Activated CD8-positive, alpha-beta T cell treated with anti-CD3 and anti-CD28 coated beads, Interleukin-2, amount 10 ng/mL, durations not matched to agents 7 days and 5 days (primary cell): ENCODE measurements around the gene TALDO1. TPM values are rescaled to one million over a fixed set of nuclear protein-coding genes. Genes with fewer than 3 reads are reported as not detected.

Experiments
- ATAC-seq: fragments of 150-1000 bp; cut with Tn5 transposase; one replicate; pipeline ENCODE4 v1.10.0; 2021; ENCODE audit warnings: moderate library complexity
- CTCF ChIA-PET: fragments of 350-600 bp; sonication (Branson Sonifier 250); formaldehyde crosslinking; loops from one replicate; lab custom pipeline; 2021; ENCODE audit warnings: antibody characterized with exemption; lab: Charles Lee
- POLR2A ChIA-PET: fragments of 350-600 bp; sonication (Branson Sonifier 250); formaldehyde crosslinking; loops from one replicate; lab custom pipeline; 2021; ENCODE audit warnings: antibody characterized with exemption; lab: Charles Lee
- DNase-seq: peaks from one replicate; pipeline ENCODE4 v3.0.0-alpha.2; 2020
- H3K27ac Mint-ChIP-seq: one replicate; pipeline ENCODE4 v1.8.0; 2021; ENCODE audit warnings: mild to moderate bottlenecking, mixed read lengths
- H3K27me3 Mint-ChIP-seq: one replicate; pipeline ENCODE4 v1.8.0; 2021; ENCODE audit warnings: low read depth, mixed read lengths
- H3K36me3 Mint-ChIP-seq: one replicate; pipeline ENCODE4 v1.8.0; 2021; ENCODE audit warnings: low read depth, mixed read lengths
- H3K4me1 Mint-ChIP-seq: one replicate; pipeline ENCODE4 v1.8.0; 2021; ENCODE audit warnings: low read depth, mixed read lengths
- H3K4me3 Mint-ChIP-seq: one replicate; pipeline ENCODE4 v1.8.0; 2021; ENCODE audit warnings: mild to moderate bottlenecking, mixed read lengths
- H3K9me3 Mint-ChIP-seq: one replicate; pipeline ENCODE4 v1.8.0; 2022; ENCODE audit warnings: mixed read lengths; ENCODE audit not compliant: insufficient read depth
- total RNA-seq, 2 experiments: library from RNA; stranded (reverse); gene quantifications; one replicate each; pipeline ENCODE4 v1.2.3, GENCODE V29; 2021

TALDO1 gene
- total RNA-seq, 2 experiments from 2014 or later, result 278 to 289 TPM

DNA sequence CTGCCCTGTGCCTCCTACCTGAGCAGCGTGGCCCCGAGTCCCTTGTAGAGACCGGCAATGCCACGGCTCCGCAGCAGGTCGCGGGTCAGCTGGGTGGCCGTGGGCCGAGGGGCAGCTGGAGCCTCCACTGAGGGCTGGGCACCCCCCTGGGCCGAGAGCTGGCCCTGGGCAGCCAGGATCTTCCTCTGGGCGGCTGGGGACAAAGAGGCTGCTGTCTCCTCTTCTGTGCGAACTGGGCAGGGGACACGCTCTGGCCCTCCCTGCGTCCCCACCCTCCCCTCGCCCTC lies 45.2 kb downstream of the TALDO1 start:
- H3K36me3 Mint-ChIP-seq, result peaks cover 18% of the 10 kb centered on the region
- POLR2A ChIA-PET, result no interaction called here
- DNase-seq, result no peak
- CTCF ChIA-PET, result no interaction called here
- no peaks in the 10 kb centered on the region for H3K9me3 Mint-ChIP-seq
- H3K27me3 Mint-ChIP-seq, result no peaks in the 10 kb centered on the region
- H3K4me3 Mint-ChIP-seq, result no peak overlapping the region
- no peak overlapping the region for H3K27ac Mint-ChIP-seq
- H3K4me1 Mint-ChIP-seq, result peaks cover 34% of the 10 kb centered on the region
- ATAC-seq, result no peak

DNA sequence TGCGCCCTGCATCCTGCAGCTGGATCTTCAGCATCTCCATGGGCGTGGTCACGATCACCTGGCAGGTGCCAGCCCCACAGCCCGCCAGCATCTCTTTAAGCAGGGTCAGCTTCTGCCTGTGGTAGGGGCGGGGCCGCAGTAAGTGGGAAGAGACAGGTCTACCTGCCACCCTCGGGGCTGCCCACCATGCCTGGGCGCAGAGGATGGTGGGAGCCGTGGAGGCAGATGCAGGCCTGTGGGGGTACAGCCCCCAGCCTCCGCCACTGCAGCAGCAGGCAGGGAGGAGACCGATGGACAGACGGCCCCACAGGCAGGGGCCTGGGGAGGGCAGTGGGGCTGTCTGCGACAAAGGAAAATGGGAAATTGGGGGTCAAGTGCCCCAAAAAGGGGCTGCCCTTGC lies 45.6 kb downstream of the TALDO1 start:
- Mint-ChIP-seq H3K9me3 (no peaks in the 10 kb centered on the region), H3K36me3 (peaks cover 18% of the 10 kb centered on the region), H3K27me3 (no peaks in the 10 kb centered on the region), H3K4me1 (peaks cover 33% of the 10 kb centered on the region), H3K27ac (no peak overlapping the region), H3K4me3 (no peak overlapping the region)
- DNase-seq (no peak), ATAC-seq (no peak)
- ChIA-PET CTCF (no interaction called here), POLR2A (no interaction called here)

DNA sequence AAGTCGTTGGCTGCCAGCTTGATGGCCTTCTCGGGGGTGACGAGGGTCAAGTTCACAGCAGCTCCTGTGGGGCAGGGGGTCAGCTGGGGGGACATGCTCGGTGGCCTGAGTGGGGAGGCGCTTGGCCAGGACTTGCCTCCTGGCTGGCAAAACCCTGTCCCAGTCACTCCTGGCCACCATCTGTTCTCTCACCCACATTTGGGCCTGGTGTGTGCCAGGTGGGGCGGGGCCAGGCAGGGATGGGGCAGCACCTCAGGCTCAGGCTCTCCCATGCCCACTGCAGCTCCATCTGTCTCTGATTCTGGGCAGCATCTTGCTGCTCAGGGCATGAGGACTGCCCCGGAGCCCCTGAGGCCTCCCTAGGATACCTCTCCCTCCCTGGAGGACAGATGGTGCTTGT lies 46.3 kb downstream of the TALDO1 start:
- H3K4me3 Mint-ChIP-seq, result peak overlapping the region; percentile 3
- no peak for ATAC-seq
- DNase-seq, result no peak
- no peaks in the 10 kb centered on the region for H3K27me3 Mint-ChIP-seq
- H3K4me1 Mint-ChIP-seq, result peaks cover 32% of the 10 kb centered on the region
- POLR2A ChIA-PET, result interaction anchor here (0.6 to 1.4 kb wide), 2 partner anchors 16 to 43 kb away, joined by 3 to 4 read pairs; partner anchors contain the start of gene RPLP2
- CTCF ChIA-PET, result no interaction called here
- H3K36me3 Mint-ChIP-seq, result peaks cover 18% of the 10 kb centered on the region
- no peak overlapping the region for H3K27ac Mint-ChIP-seq
- H3K9me3 Mint-ChIP-seq, result no peaks in the 10 kb centered on the region

DNA sequence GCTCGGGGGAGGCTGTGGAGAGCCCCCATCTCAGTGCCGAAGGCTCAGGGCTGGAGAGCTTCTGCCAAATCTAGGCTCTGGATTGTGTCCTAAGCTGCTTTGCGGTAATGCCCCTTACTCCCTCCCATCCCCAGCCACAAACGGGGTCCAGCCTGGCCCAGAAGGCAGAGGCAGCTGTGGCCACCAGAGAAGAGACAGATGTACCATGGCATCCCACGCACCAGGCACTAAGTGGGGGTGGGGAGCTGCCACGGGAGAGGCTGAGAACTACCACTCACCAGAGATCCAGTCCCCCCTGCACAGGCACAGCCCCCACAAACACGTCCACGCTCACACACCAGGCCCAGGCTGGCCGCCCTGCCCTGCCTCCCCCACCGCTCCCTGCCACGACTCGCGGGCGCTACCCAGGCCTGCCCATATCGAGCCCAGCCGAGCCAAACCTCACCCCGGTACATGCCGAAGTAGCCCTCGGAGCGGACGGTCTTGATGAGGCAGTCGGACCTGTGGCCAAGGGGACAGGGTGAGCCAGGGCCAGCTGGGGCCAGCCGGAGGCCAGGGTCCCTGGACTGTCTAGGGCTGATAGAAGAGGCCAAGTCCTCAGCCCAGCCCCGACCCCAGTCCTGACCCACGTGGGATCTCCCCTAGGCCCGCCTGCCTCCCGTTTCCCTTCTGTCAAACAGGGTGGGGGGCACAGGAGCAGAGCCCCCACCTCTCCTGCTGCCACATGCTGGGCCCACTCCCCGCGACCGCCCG lies 46.9 kb downstream of the TALDO1 start:
- DNase-seq, result no peak
- Mint-ChIP-seq H3K4me3 (peak overlapping the region; percentile 58), H3K27ac (no peak overlapping the region), H3K36me3 (peaks cover 18% of the 10 kb centered on the region), H3K4me1 (peaks cover 32% of the 10 kb centered on the region), H3K27me3 (no peaks in the 10 kb centered on the region), H3K9me3 (no peaks in the 10 kb centered on the region)
- ATAC-seq, result no peak
- POLR2A ChIA-PET, result interaction anchor here (0.6 to 1.4 kb wide), 2 partner anchors 15 to 43 kb away, joined by 3 to 4 read pairs; partner anchors contain the start of gene RPLP2
- CTCF ChIA-PET, result no interaction called here

DNA sequence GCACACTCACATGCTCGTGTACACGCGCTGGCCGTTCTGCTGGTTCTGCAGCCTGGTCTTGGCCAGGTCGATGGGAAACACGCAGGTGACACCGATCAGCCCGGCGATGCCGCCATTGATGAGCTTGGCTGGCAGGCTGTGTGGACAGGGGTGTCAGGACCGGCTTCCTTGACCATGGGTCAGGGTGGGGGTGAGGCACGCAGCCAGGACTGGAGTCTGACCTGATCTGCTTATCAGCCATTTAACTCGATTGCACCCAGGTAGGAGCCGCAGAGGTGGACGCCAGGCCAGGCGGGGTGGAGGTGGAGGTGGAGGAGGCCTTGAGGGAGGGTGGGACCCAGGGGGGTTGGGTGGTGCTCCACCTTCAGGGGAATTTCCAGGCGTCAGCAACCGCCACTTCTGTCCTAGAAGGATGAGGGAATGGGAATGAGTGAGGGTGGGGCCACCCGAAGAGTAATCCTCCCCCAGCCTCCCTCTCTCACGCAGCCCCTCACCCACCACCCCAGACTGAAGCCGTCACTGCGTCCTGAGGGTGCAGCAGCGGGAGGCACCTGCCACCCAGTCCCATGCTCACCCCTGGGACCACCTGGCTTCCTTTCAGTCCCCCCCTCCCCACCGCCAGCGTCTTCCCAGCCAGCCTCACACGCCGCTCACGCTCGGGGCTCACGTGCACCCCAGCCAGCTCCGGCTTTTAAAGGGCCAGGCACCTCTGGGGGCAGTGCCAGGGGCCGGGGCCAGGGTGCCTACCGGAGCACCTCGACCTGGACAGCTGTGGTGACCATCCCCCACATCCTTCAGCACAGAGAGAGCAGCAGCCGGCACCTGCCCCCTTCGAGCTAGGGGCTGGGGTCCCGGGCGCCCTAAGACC lies 47.7 kb downstream of the TALDO1 start:
- H3K27ac Mint-ChIP-seq, result no peak overlapping the region
- no peak for DNase-seq
- H3K4me3 Mint-ChIP-seq, result peak overlapping the region; percentile 94
- ATAC-seq, result no peak
- no peaks in the 10 kb centered on the region for H3K27me3 Mint-ChIP-seq
- CTCF ChIA-PET, result no interaction called here
- POLR2A ChIA-PET, result interaction anchor here (0.8 to 1.4 kb wide), 4 partner anchors 14 to 35 kb away, joined by 3 to 4 read pairs (median 4); partner anchors contain the start of gene RPLP2
- H3K9me3 Mint-ChIP-seq, result no peaks in the 10 kb centered on the region
- H3K36me3 Mint-ChIP-seq, result peaks cover 22% of the 10 kb centered on the region
- H3K4me1 Mint-ChIP-seq, result peaks cover 27% of the 10 kb centered on the region

DNA sequence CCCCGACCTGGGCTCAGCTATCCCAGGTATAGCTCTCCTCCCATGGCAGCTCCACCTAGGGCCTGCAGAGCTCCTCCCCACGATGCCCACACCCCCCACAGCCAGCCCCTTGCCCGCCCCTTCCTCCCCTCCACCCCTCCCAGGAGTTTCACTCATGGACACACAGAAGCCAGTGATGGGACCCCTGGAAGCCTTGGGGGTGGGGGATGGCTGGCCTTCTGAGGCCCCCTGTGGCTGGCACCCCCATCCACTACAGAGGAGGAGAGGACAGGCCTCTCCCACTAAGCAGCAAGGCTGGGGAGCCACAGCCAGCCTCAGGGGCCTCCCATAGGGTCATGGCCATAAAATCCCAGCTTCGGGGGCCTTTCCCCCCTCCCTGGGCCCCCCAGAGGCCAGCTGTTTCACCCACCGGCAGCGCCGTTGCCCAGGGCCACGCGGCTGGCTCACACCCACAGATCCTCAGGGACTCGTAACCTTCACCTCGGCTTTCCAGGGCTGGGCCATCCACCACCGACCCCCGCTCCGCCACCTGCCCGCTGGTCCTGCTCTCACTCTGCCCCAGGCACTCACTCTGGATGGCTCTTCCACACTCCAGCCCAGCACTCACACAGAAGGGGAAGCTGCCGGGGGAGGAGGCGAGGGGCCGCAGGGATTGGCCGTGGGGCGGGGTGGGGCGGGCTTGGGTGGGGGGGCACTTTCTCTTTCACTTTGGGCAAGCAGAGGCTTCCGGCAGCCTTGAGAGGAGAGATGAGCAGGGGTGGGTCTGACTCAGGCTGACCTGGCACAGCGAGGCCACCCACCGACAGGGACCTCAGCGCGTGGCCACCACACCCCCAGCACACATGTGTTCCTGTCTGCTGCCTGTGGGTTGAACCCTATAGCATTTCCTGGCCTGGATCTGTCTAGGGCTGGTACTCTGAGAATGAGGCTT lies 48.6 kb downstream of the TALDO1 start:
- H3K4me3 Mint-ChIP-seq, result peak overlapping the region; percentile 94
- no peaks in the 10 kb centered on the region for H3K27me3 Mint-ChIP-seq
- H3K4me1 Mint-ChIP-seq, result peaks cover 26% of the 10 kb centered on the region
- peaks cover 23% of the 10 kb centered on the region for H3K36me3 Mint-ChIP-seq
- peak overlapping the region; percentile 93 for H3K27ac Mint-ChIP-seq
- no peaks in the 10 kb centered on the region for H3K9me3 Mint-ChIP-seq
- CTCF ChIA-PET, result interaction anchor here (1.5 kb wide), 1 partner anchor 13 kb away, joined by 5 read pairs; no protein-coding TSS in a partner anchor
- DNase-seq, result peak; percentile 89
- peak; percentile 50 for ATAC-seq
- POLR2A ChIA-PET, result interaction anchor here (0.8 to 1.3 kb wide), 5 partner anchors 14 to 48 kb away, joined by 3 to 5 read pairs (median 4); partner anchors contain the start of genes RPLP2 and TALDO1

DNA sequence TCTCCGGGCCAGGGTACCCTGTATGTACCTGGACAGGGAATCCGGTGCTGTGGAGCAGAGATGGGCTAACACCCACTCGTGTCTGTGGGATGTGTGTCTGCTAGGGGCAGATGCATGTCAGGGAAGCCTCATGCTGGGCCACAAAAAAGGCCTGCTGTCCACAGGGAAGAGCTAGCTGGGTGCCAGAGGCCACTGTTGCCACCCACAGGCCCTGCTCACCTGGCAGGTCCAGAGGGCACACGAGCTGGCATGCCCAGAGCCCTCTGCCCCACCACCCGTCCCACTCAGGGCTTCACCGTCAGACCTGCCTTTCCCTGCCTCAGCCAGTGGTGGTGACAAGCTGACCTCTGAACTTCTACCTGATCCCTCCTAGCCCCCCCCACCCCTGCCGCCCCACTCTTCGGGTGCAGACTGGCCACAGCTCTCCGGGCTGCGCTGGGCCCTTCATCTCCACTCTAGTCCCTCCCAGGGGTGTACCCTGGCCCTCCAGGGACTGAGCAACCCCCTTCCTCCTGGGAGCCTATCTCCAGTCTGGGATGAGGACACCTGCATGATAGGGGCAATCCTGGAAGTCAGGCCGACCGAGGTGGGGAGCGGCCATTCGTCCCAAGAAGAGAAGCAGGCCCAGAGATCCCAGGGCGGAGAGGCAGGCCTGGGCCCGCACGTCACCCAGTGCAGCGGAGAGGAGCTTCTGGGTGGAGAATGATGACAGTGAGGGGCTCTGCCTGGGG lies 49.5 kb downstream of the TALDO1 start:
- ChIA-PET POLR2A (interaction anchor here (1.1 to 1.6 kb wide), 5 partner anchors 13 to 49 kb away, joined by 4 to 6 read pairs (median 4); partner anchors contain the start of genes RPLP2 and TALDO1), CTCF (interaction anchor here (1.4 to 1.5 kb wide), 2 partner anchors 12 to 209 kb away, joined by 4 to 5 read pairs; no protein-coding TSS in a partner anchor)
- no peaks in the 10 kb centered on the region for H3K9me3 Mint-ChIP-seq
- ATAC-seq (no peak), DNase-seq (peak; percentile 30)
- H3K4me3 Mint-ChIP-seq, result peak overlapping the region; percentile 94
- peaks cover 22% of the 10 kb centered on the region for H3K36me3 Mint-ChIP-seq
- peak overlapping the region; percentile 93 for H3K27ac Mint-ChIP-seq
- H3K27me3 Mint-ChIP-seq, result no peaks in the 10 kb centered on the region
- H3K4me1 Mint-ChIP-seq, result peaks cover 23% of the 10 kb centered on the region

DNA sequence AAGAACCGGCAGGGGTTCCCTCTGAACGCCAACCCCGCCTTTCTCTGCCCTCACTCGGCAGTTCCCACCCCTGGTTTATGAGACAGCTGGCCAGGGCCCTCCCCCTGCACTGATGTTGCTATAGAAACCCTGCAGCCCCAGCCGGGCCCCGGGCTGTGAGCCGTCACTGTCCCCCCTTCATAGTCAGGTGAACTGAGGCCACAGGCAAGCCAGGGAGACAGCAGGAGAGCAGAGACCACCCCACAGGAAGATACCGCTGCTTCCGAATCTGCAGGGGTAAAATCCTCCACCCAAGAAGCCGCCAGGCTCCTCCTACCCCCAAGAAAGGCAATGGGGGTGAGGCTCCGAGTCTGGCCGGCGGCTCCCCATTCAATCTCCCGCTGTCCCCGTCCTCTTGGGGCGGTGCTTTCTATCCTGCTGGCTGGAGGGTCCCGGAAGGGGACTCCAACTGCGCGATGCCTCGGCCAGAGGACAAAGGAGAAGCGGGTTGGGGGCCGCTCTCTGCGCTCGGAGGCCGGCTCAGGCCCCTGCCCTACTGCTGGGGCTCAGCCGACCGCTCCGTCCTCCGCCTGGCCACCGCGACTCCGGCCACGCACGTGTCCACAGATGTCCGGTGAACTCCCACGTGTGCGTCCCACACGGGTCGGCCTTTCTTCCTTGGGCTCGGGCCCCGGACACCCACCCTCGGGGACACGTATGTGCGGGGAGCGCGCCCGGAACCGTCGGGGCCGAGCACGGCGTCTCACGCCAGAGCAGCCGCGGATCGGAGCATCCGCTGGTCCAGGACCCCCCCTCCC lies 50.2 kb downstream of the TALDO1 start:
- Mint-ChIP-seq H3K4me1 (peaks cover 23% of the 10 kb centered on the region), H3K27ac (peak overlapping the region; percentile 93), H3K4me3 (peak overlapping the region; percentile 94), H3K9me3 (no peaks in the 10 kb centered on the region), H3K27me3 (no peaks in the 10 kb centered on the region), H3K36me3 (peaks cover 20% of the 10 kb centered on the region)
- CTCF ChIA-PET, result interaction anchor here (1.4 to 1.5 kb wide), 2 partner anchors 11 to 209 kb away, joined by 4 to 5 read pairs; no protein-coding TSS in a partner anchor
- peak; percentile 54 for ATAC-seq
- DNase-seq, result peak; percentile 88
- POLR2A ChIA-PET, result interaction anchor here (1.1 to 1.6 kb wide), 4 partner anchors 12 to 50 kb away, joined by 4 to 6 read pairs (median 4); partner anchors contain the start of genes RPLP2 and TALDO1

DNA sequence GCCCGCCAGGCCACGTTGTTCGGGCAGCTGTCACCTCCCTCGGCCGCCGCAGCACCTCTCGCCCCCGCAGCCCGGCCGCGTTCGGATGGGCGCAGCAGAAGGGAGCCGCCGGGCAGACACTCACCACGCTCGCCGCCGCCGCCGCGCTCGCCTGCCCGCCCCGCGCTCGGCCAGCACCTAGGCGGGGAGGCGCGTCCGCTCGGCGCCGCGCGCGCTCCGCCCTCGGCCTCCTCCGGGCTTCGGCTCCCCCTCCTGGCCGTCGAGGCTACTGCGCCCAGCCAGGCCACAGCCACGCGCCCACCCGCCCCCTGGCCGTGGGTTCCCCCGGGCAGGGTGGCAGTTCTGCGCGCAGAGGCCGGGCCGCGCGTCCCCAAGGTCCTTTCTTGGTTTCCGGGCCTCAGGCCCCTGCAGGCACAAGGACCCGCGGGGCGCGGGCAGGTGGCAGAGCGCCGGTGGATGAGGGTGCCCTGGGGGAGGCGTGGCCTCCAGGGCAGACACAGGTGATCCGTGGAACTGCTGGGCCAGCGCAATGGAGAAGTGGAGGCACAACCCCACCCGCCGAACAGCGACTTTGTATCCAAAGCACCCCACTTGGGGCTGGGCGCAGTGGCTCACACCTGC lies 50.9 kb downstream of the TALDO1 start, which contains the start of gene SLC25A22:
SLC25A22 (minus strand) TSS at position 189 of the 621 bp plus-strand sequence. CDS start 3,275 bp downstream, outside the sequence.
- ChIA-PET POLR2A (interaction anchor here (1.6 kb wide), 1 partner anchor 11 kb away, joined by 6 read pairs; the partner anchor contains the start of gene RPLP2), CTCF (interaction anchor here (1.0 to 1.4 kb wide), 2 partner anchors 14 to 210 kb away, joined by 4 read pairs; no protein-coding TSS in a partner anchor)
- ATAC-seq (peak; percentile 57), DNase-seq (peak; percentile 87)
- Mint-ChIP-seq H3K27ac (peak within 1 kb of the TSS; percentile 93), H3K27me3 (no peaks in the 10 kb centered on the region), H3K4me3 (peak within 1 kb of the TSS; percentile 94), H3K9me3 (no peaks in the 10 kb centered on the region), H3K4me1 (peaks cover 26% of the 10 kb centered on the region), H3K36me3 (peaks cover 21% of the 10 kb centered on the region)
